Stimulated activated CD4-positive, alpha-beta T cell treated with anti-CD3 and anti-CD28 coated beads, Interleukin-4, amount 100 ng/mL, for 1 hour (primary cell): ENCODE results near the gene PPP1R3F.
"Not testable (repeated sequence)": the region's sequence is repeated elsewhere in the genome, so short reads cannot be mapped to it uniquely, and the experiment has no call there.

Source experiments
- DNase-seq: peaks from one replicate; pipeline ENCODE4 v3.0.0-alpha.2; 2020

PPP1R3F gene

GRCh38 chrX:49276207-49276606, 6.6 kb downstream of the PPP1R3F start:
- DNase-seq, result no peak

- no peak for DNase-seq
These were observed 7.3 kb downstream of the PPP1R3F start for GRCh38 chrX:49276671-49277534.

- no peak for DNase-seq
These were observed 7.9 kb downstream of the PPP1R3F start for GRCh38 chrX:49277535-49277830.

GRCh38 chrX:49278081-49278480, 8.5 kb downstream of the PPP1R3F start:
- no peak for DNase-seq

- no peak for DNase-seq
These were observed 13.0 kb downstream of the PPP1R3F start for GRCh38 chrX:49282647-49283011.

- no peak for DNase-seq
These were observed 14.6 kb downstream of the PPP1R3F start for GRCh38 chrX:49284212-49284611.

- DNase-seq, result no peak
These were observed 16.5 kb downstream of the PPP1R3F start for GRCh38 chrX:49286136-49286535.

GRCh38 chrX:49286581-49286980, 17.0 kb downstream of the PPP1R3F start:
- no peak for DNase-seq

GRCh38 chrX:49287665-49288064, 18.1 kb downstream of the PPP1R3F start:
- no peak for DNase-seq

GRCh38 chrX:49290215-49290614, 20.6 kb downstream of the PPP1R3F start:
- no peak for DNase-seq

GRCh38 chrX:49291615-49292337, 22.2 kb downstream of the PPP1R3F start:
- DNase-seq, result peak; percentile 71

GRCh38 chrX:49292400-49293362, 23.1 kb downstream of the PPP1R3F start:
- DNase-seq, result no peak

GRCh38 chrX:49299293-49299692, 29.7 kb downstream of the PPP1R3F start:
- DNase-seq, result not testable (repeated sequence)

GRCh38 chrX:49300703-49301102, 31.1 kb downstream of the PPP1R3F start:
- no peak for DNase-seq

GRCh38 chrX:49303346-49303745, 33.8 kb downstream of the PPP1R3F start, which contains the start of gene GAGE10:
Gene GAGE10, plus strand, starts transcription at chrX:49303646. Its CDS starts 1,214 bp downstream, at chrX:49304860.
- DNase-seq, result no peak

- DNase-seq, result not testable (repeated sequence)
These were observed 38.2 kb downstream of the PPP1R3F start for GRCh38 chrX:49307775-49308174.

GRCh38 chrX:49308604-49309269, 39.1 kb downstream of the PPP1R3F start:
- DNase-seq, result no peak

- no peak for DNase-seq
These were observed 39.9 kb downstream of the PPP1R3F start for GRCh38 chrX:49309401-49309981.

- no peak for DNase-seq
These were observed 40.8 kb downstream of the PPP1R3F start for GRCh38 chrX:49310371-49310770.

- no peak for DNase-seq
These were observed 42.6 kb downstream of the PPP1R3F start for GRCh38 chrX:49312176-49312575.

GRCh38 chrX:49316085-49316484, 46.5 kb downstream of the PPP1R3F start:
- no peak for DNase-seq

- DNase-seq, result not testable (repeated sequence)
These were observed 52.1 kb downstream of the PPP1R3F start, which contains the start of gene GAGE12J for GRCh38 chrX:49321737-49322136. Gene GAGE12J, plus strand, starts transcription at chrX:49322037. Its CDS starts 1,157 bp downstream, at chrX:49323194.
